A549 (cell line): ENCODE measurements around the gene OLAH.

Source experiments
- KDM1A ChIP-seq: fragments of 200-600 bp; sonication (generic); IDR thresholded peaks from 2 replicates; pipeline ENCODE4 v1.6.1; 2016; ENCODE audit warnings: low read depth, mild to moderate bottlenecking
- POLR2A ChIP-seq: IDR thresholded peaks from 2 replicates; pipeline ENCODE4 v1.6.1; 2012; ENCODE audit warnings: mild to moderate bottlenecking, low read length
- RAD21 ChIP-seq, 2 experiments: fragments of >200 bp in 1 of 2; sonication (Bioruptor Twin) in 1 of 2; formaldehyde crosslinking in 1 of 2; IDR thresholded peaks in 1 of 2; conservative IDR thresholded peaks in 1 of 2; 2 replicates in 1 of 2; 3 replicates in 1 of 2; pipeline ENCODE4 v1.6.1; 2012 to 2018; ENCODE audit warnings: inconsistent platforms in 1 of 2
- RCOR1 ChIP-seq: fragments of 150-350 bp; IDR thresholded peaks from 2 replicates; pipeline ENCODE4 v1.6.1; 2014; ENCODE audit warnings: antibody characterized with exemption, low read length, low read depth
- SMC3 ChIP-seq: fragments of >200 bp; sonication (Bioruptor Twin); formaldehyde crosslinking; IDR thresholded peaks from 3 replicates; pipeline ENCODE4 v1.6.1; 2018; ENCODE audit warnings: inconsistent platforms
- SREBF2 ChIP-seq: fragments of 450-650 bp; IDR thresholded peaks from 2 replicates; pipeline ENCODE4 v1.6.1; 2014; ENCODE audit warnings: mild to moderate bottlenecking, moderate library complexity
- TP53 ChIP-seq: fragments of 250-450 bp; sonication (Bioruptor Pico); IDR thresholded peaks from 2 replicates; pipeline ENCODE4 v1.5.0; 2021; ENCODE audit warnings: mild to moderate bottlenecking, moderate library complexity
- TF ChIP-seq, protein P1 (sequence below): fragments of >200 bp; sonication (Bioruptor Twin); formaldehyde crosslinking; IDR thresholded peaks from 3 replicates; pipeline ENCODE4 v1.5.1; 2016
- TF ChIP-seq, protein P2 (sequence below): IDR thresholded peaks from 2 replicates; pipeline ENCODE4 v1.6.1; 2012
- TF ChIP-seq, protein P3 (sequence below): fragments of 250-450 bp; sonication (Bioruptor Pico); IDR thresholded peaks from 2 replicates; pipeline ENCODE4 v1.5.0; 2020; ENCODE audit warnings: low read depth, mild to moderate bottlenecking, moderate library complexity
- TF ChIP-seq, protein P4 (sequence below): fragments of 200-600 bp; sonication (generic); IDR thresholded peaks from 2 replicates; pipeline ENCODE4 v1.6.1; 2016; ENCODE audit warnings: antibody characterized with exemption, mild to moderate bottlenecking, moderate library complexity

DNA sequence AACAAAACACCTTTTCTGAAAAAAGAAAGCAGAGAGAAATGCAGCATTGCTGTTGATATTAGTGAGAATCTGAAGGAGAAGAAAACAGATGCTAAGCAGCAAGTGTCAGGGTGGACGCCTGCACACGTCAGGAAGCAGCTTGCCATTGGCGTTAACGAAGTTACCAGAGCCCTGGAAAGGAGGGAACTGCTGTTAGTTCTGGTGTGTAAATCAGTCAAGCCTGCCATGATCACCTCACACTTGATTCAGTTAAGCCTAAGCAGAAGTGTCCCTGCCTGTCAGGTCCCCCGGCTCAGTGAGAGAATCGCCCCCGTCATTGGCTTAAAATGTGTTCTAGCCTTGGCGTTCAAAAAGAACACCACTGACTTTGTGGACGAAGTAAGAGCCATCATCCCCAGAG is 59.8 kb downstream of the OLAH start:
- no peak for TF ChIP-seq RAD21 (conservative IDR thresholded peaks at IDR 0.05 in 1 of 2, IDR thresholded peaks at IDR 0.05 in 1 of 2)
- TF ChIP-seq, protein P1, sequence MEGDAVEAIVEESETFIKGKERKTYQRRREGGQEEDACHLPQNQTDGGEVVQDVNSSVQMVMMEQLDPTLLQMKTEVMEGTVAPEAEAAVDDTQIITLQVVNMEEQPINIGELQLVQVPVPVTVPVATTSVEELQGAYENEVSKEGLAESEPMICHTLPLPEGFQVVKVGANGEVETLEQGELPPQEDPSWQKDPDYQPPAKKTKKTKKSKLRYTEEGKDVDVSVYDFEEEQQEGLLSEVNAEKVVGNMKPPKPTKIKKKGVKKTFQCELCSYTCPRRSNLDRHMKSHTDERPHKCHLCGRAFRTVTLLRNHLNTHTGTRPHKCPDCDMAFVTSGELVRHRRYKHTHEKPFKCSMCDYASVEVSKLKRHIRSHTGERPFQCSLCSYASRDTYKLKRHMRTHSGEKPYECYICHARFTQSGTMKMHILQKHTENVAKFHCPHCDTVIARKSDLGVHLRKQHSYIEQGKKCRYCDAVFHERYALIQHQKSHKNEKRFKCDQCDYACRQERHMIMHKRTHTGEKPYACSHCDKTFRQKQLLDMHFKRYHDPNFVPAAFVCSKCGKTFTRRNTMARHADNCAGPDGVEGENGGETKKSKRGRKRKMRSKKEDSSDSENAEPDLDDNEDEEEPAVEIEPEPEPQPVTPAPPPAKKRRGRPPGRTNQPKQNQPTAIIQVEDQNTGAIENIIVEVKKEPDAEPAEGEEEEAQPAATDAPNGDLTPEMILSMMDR = no peak
- TF ChIP-seq, protein P2, sequence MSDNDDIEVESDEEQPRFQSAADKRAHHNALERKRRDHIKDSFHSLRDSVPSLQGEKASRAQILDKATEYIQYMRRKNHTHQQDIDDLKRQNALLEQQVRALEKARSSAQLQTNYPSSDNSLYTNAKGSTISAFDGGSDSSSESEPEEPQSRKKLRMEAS = no peak
- no peak for TF ChIP-seq TP53
- no peak for TF ChIP-seq KDM1A
- TF ChIP-seq, protein P3, sequence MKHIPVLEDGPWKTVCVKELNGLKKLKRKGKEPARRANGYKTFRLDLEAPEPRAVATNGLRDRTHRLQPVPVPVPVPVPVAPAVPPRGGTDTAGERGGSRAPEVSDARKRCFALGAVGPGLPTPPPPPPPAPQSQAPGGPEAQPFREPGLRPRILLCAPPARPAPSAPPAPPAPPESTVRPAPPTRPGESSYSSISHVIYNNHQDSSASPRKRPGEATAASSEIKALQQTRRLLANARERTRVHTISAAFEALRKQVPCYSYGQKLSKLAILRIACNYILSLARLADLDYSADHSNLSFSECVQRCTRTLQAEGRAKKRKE (CRISPR knock-in tag) = no peak
- TF ChIP-seq, protein P4, sequence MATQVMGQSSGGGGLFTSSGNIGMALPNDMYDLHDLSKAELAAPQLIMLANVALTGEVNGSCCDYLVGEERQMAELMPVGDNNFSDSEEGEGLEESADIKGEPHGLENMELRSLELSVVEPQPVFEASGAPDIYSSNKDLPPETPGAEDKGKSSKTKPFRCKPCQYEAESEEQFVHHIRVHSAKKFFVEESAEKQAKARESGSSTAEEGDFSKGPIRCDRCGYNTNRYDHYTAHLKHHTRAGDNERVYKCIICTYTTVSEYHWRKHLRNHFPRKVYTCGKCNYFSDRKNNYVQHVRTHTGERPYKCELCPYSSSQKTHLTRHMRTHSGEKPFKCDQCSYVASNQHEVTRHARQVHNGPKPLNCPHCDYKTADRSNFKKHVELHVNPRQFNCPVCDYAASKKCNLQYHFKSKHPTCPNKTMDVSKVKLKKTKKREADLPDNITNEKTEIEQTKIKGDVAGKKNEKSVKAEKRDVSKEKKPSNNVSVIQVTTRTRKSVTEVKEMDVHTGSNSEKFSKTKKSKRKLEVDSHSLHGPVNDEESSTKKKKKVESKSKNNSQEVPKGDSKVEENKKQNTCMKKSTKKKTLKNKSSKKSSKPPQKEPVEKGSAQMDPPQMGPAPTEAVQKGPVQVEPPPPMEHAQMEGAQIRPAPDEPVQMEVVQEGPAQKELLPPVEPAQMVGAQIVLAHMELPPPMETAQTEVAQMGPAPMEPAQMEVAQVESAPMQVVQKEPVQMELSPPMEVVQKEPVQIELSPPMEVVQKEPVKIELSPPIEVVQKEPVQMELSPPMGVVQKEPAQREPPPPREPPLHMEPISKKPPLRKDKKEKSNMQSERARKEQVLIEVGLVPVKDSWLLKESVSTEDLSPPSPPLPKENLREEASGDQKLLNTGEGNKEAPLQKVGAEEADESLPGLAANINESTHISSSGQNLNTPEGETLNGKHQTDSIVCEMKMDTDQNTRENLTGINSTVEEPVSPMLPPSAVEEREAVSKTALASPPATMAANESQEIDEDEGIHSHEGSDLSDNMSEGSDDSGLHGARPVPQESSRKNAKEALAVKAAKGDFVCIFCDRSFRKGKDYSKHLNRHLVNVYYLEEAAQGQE = no peak
- no peak for TF ChIP-seq SMC3
- TF ChIP-seq SREBF2 = no peak
- TF ChIP-seq POLR2A = no peak
- no peak for TF ChIP-seq RCOR1
